Upper lobe of left lung (tissue), 6 donors: ENCODE measurements around the gene EPHA2. TPM values are rescaled to one million over a fixed set of nuclear protein-coding genes. Genes with fewer than 3 reads are reported as not detected.
A peak's percentile ranks its signal among the peaks of the same experiment; 100 is the strongest.

Experiments
- ATAC-seq, 2 donors: fragments of 200-7000 bp; cut with Tn5 transposase; one replicate each; pipeline ENCODE4 v1.9.1; 2022; ENCODE audit warnings: mild to moderate bottlenecking in 2 of 2, moderate library complexity in 2 of 2; ENCODE audit not compliant: low FRiP score in 2 of 2
- DNase-seq, 2 donors: peaks; one replicate each; pipeline ENCODE4 v3.0.0-alpha.2; 2019 to 2020
- H3K27ac ChIP-seq, 4 donors: fragments of 200-600 bp; sonication (generic); one replicate each; pipeline ENCODE4 v1.5.1; 2016 to 2019
- H3K27me3 ChIP-seq, 4 donors: fragments of 200-600 bp; sonication (generic); one replicate each; pipeline ENCODE4 v1.5.1; 2017 to 2019
- H3K36me3 ChIP-seq, 4 donors: fragments of 200-600 bp; sonication (generic); one replicate each; pipeline ENCODE4 v1.5.1; 2016 to 2019
- H3K4me1 ChIP-seq, 4 donors: fragments of 200-600 bp; sonication (generic); one replicate each; pipeline ENCODE4 v1.5.1; 2018 to 2019
- H3K4me3 ChIP-seq, 4 donors: fragments of 200-600 bp; sonication (generic); one replicate each; pipeline ENCODE4 v1.5.1; 2017 to 2019; ENCODE audit warnings: mild to moderate bottlenecking in 2 of 4, moderate library complexity in 1 of 4
- H3K9me3 ChIP-seq, 4 donors: fragments of 200-600 bp; sonication (generic); one replicate each; pipeline ENCODE4 v1.5.1; 2018 to 2019
- CTCF ChIP-seq, 6 experiments: fragments of 450-650 bp in 4 of 6; fragments of 200-600 bp in 2 of 6; sonication (generic) in 2 of 6; IDR thresholded peaks; one replicate each; pipeline ENCODE4 v1.5.1; 2016 to 2019; ENCODE audit warnings: antibody characterized with exemption in 6 of 6
- EP300 ChIP-seq, 4 donors: sonication (generic); formaldehyde crosslinking; IDR thresholded peaks; one replicate each; pipeline ENCODE4 v1.5.1; 2017; ENCODE audit warnings: antibody characterized with exemption in 4 of 4, control low read depth in 2 of 4
- POLR2A ChIP-seq, 4 donors: fragments of 450-650 bp; IDR thresholded peaks; one replicate each; pipeline ENCODE4 v1.5.1; 2016 to 2017; ENCODE audit warnings: antibody characterized with exemption in 4 of 4, mild to moderate bottlenecking in 2 of 4
- POLR2AphosphoS5 ChIP-seq, 2 donors: sonication (generic); formaldehyde crosslinking; IDR thresholded peaks; one replicate each; pipeline ENCODE4 v1.5.1; 2017; ENCODE audit warnings: antibody characterized with exemption in 2 of 2
- WGBS, 2 donors: methylation state at CpG; one replicate each; pipeline ENCODE4 v1.1.5; 2017 to 2018; 5-methylcytosine and 5-hydroxymethylcytosine counted together
- total RNA-seq, 6 donors: library from RNA; depleted of rRNA in 4 of 6; stranded (reverse); fragments of >200 nt in 4 of 6; gene quantifications; one replicate each; pipeline versions ENCODE4 v1.1.0 to v1.2.1, GENCODE V29; 2016 to 2021
- donor health status: DM: no; HTN: no; CAD: no; lungs with moderate emphysema.
- donor health status: DM: no; HTN: yes; CAD: no; lungs with severe emphysema.

Gene EPHA2
- total RNA-seq, 6 donors from 2014 or later = 21.0 to 66.3 (median 38.7) TPM

DNA sequence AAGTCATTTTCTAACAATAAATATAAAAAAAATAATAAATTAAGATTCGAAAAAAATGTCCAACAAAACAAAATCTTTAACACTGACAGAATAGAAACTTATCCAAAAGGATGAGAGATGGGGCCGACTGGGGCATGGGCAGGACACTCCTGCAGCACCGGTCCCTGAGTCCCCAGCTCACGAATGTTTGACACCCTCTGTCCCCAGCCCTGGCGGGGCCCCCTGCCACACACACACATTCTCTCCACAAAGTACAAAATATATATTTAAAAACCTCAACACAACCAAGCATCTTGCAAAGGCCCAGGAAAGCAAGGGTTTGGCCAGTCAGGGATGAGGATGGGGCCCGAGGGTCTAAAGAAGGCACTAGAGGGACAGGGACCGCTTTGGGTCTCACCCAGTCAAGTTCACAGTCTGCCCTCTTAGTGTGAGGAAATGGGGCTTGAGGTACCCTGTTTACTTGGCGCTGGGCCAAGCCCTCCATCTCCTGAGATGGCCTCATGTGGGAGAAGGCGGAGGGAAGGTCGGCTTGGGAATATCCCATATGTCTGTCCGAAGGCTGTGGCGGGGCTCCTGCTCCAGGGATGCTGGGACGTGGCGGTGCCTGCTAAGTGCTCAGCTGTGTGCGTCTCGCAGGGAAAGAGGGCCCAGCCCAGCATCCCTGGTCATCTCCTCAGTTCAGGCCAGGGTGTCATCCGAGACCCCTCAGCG is 31.3 kb downstream of the EPHA2 start:
- TF ChIP-seq CTCF (IDR thresholded peaks at IDR 0.05) (peak in 1 of 6 experiments; percentile 14), POLR2A (IDR thresholded peaks at IDR 0.05) (no peak)
- Histone ChIP-seq H3K27ac (no peak overlapping the region), H3K4me1 (peaks cover 13 to 34% (median 26%) of the 10 kb centered on the region in 4 donors), H3K9me3 (no peaks in the 10 kb centered on the region), H3K27me3 (no peaks in the 10 kb centered on the region), H3K36me3 (peaks cover 0 to 66% (median 48%) of the 10 kb centered on the region in 4 donors), H3K4me3 (no peak overlapping the region)
- ATAC-seq (no peak), DNase-seq (no peak)
- WGBS, 2 donors = 89 to 90% methylated on average over 18 of the region's 18 CpGs

- WGBS, 2 donors = 42 to 62% methylated on average over 6 of the region's 6 CpGs
- TF ChIP-seq POLR2A (IDR thresholded peaks at IDR 0.05) (peak in 1 of 4 donors; percentile 6), POLR2AphosphoS5 (IDR thresholded peaks at IDR 0.05) (peak; percentile 65 to 80), EP300 (IDR thresholded peaks at IDR 0.05) (peak in 1 of 4 donors; percentile 94), CTCF (IDR thresholded peaks at IDR 0.05) (no peak)
- H3K27me3 ChIP-seq = no peaks in the 10 kb centered on the region
- ATAC-seq (peak; percentile 63 to 71), DNase-seq (peak in 1 of 2 donors; percentile 88)
- H3K27ac ChIP-seq = peak overlapping the region in 1 of 4 donors; percentile 49
- H3K4me1 ChIP-seq = peaks cover 13 to 34% (median 26%) of the 10 kb centered on the region in 4 donors
- peaks cover 0 to 50% (median 36%) of the 10 kb centered on the region in 4 donors for H3K36me3 ChIP-seq
- H3K4me3 ChIP-seq = no peak overlapping the region
- no peaks in the 10 kb centered on the region for H3K9me3 ChIP-seq
Observed at GRCh38 chr1:16122916-16123315, 33.0 kb downstream of the EPHA2 start.

GRCh38 chr1:16122350-16122881 is 33.5 kb downstream of the EPHA2 start:
- ATAC-seq (peak; percentile 2 to 37), DNase-seq (peak in 1 of 2 donors; percentile 37)
- TF ChIP-seq POLR2AphosphoS5 (IDR thresholded peaks at IDR 0.05) (no peak), POLR2A (IDR thresholded peaks at IDR 0.05) (peak in 1 of 4 donors; percentile 1)
- Histone ChIP-seq H3K4me1 (peaks cover 13 to 34% (median 26%) of the 10 kb centered on the region in 4 donors), H3K27me3 (no peaks in the 10 kb centered on the region), H3K9me3 (no peaks in the 10 kb centered on the region), H3K4me3 (no peak overlapping the region), H3K27ac (peak overlapping the region in 1 of 4 donors; percentile 49), H3K36me3 (peaks cover 0 to 45% (median 31%) of the 10 kb centered on the region in 4 donors)
- WGBS, 2 donors = 56% methylated on average over 3 of the region's 4 CpGs; no CpG with 5 or more reads in 1 of the 2 donors

- DNase-seq = peak in 1 of 2 donors; percentile 51
- ATAC-seq = peak in 1 of 2 donors; percentile 69
- no peak overlapping the region for H3K27ac ChIP-seq
- H3K9me3 ChIP-seq = no peaks in the 10 kb centered on the region
- H3K4me1 ChIP-seq = peaks cover 13 to 34% (median 26%) of the 10 kb centered on the region in 4 donors
- WGBS, 2 donors = 47 to 61% methylated on average over 4 of the region's 4 CpGs
- H3K36me3 ChIP-seq = peaks cover 0 to 30% (median 19%) of the 10 kb centered on the region in 4 donors
- H3K27me3 ChIP-seq = no peaks in the 10 kb centered on the region
- TF ChIP-seq CTCF (IDR thresholded peaks at IDR 0.05) = no peak
- TF ChIP-seq POLR2AphosphoS5 (IDR thresholded peaks at IDR 0.05) = peak in 1 of 2 donors; percentile 33
- no peak overlapping the region for H3K4me3 ChIP-seq
Observed at GRCh38 chr1:16120940-16121410, 34.9 kb downstream of the EPHA2 start.

DNA sequence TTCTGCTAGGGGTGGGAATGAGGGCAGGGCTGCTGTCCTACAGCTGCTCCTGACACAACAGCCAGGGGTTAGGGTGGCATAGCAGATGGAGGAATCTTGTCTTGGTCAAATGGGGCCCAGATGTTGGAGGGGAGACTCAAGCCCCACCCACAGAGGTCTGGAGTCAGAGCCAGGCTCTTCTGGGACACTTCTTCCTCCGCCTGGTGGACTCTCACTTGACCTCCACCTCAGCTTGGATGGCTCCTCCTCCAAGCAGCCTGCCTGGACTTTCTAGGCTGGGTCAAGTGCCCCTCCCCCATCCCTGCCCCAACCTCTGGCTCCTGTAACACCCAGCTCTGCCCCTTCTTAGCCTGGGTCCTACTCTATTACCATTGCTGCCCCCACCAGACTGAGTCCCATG is 35.5 kb downstream of the EPHA2 start:
- no peak overlapping the region for H3K27ac ChIP-seq
- WGBS, 2 donors = 60% methylated on average over 1 of the region's 1 CpG; no CpG with 5 or more reads in 1 of the 2 donors
- ATAC-seq = peak in 1 of 2 donors; percentile 6
- DNase-seq = no peak
- no peak overlapping the region for H3K4me3 ChIP-seq
- no peak for TF ChIP-seq EP300 (IDR thresholded peaks at IDR 0.05)
- no peak for TF ChIP-seq POLR2A (IDR thresholded peaks at IDR 0.05)
- no peak for TF ChIP-seq POLR2AphosphoS5 (IDR thresholded peaks at IDR 0.05)
- TF ChIP-seq CTCF (IDR thresholded peaks at IDR 0.05) = no peak
- H3K36me3 ChIP-seq = peaks cover 0 to 25% (median 17%) of the 10 kb centered on the region in 4 donors
- peaks cover 13 to 34% (median 26%) of the 10 kb centered on the region in 4 donors for H3K4me1 ChIP-seq
- no peaks in the 10 kb centered on the region for H3K27me3 ChIP-seq
- H3K9me3 ChIP-seq = no peaks in the 10 kb centered on the region
